HCT116 (cell line): ENCODE data around the gene IL20RA. TPM values are rescaled to one million over a fixed set of nuclear protein-coding genes. Genes with fewer than 3 reads are reported as not detected.

Experiments
- ATAC-seq: fragments of 200-7000 bp; cut with Tn5 transposase; 2 replicates; pipeline ENCODE4 v1.9.1; 2020; ENCODE audit warnings: mild to moderate bottlenecking, moderate library complexity
- BruUV-seq: library from RNA; stranded (reverse); fragments of 400-500 nt; replicated peaks from 2 replicates; lab custom pipeline; 2021; lab: Mats Ljungman, UMichigan
- CTCF ChIA-PET: fragments of 300-600 bp; sonication (Branson Sonifier 250); formaldehyde crosslinking; loops from one replicate; lab custom pipeline; 2021; ENCODE audit warnings: antibody characterized with exemption; lab: Charles Lee
- POLR2A ChIA-PET: fragments of 300-600, 350-600 bp; sonication (Branson Sonifier 250); formaldehyde crosslinking; loops from one replicate; lab custom pipeline; 2021; ENCODE audit warnings: antibody characterized with exemption; lab: Charles Lee
- RAD21 ChIA-PET, 2 experiments: fragments of 300-600 bp; sonication (Branson Sonifier 250); formaldehyde crosslinking; loops; one replicate each; lab custom pipeline; 2023; ENCODE audit warnings: low total read pairs in 2 of 2; ENCODE audit not compliant: uncharacterized antibody in 2 of 2, unreplicated experiment in 2 of 2, low non-redundant PET in 1 of 2; lab: Charles Lee
- DNase-seq: peaks from one replicate; pipeline ENCODE4 v3.0.0-alpha.2; 2010; ENCODE audit warnings: low read depth, low spot score
- H2AFZ ChIP-seq: fragments of 200-600 bp; shearing (Covaris generic), sonication (generic); 2 replicates; pipeline ENCODE4 v1.6.1; 2017; ENCODE audit warnings: low read depth, mixed run types, mixed read lengths, antibody characterized with exemption, low read length; ENCODE audit not compliant: poor library complexity, severe bottlenecking
- H3K27ac ChIP-seq: 2 replicates; pipeline ENCODE4 v1.5.1; 2012; ENCODE audit warnings: low read depth, low read length
- H3K27me3 ChIP-seq: fragments of 200-600 bp; sonication (generic); 2 replicates; pipeline ENCODE4 v1.6.1; 2016; ENCODE audit warnings: mixed run types, low read length, mixed read lengths; ENCODE audit not compliant: insufficient read depth
- H3K36me3 ChIP-seq, 2 experiments: fragments of 200-500 bp in 1 of 2; fragments of 200-600 bp in 1 of 2; sonication (Bioruptor generic) in 1 of 2; sonication (generic) in 1 of 2; 2 replicates each; pipeline versions ENCODE4 v1.5.1 to v1.6.1; 2014 to 2016; ENCODE audit warnings: low read length in 2 of 2, inconsistent platforms in 1 of 2, mixed read lengths in 1 of 2, mixed run types in 1 of 2; ENCODE audit not compliant: insufficient read depth in 2 of 2, control insufficient read depth in 1 of 2
- H3K4me1 ChIP-seq, 2 experiments: fragments of 200-600 bp in 1 of 2; sonication (generic) in 1 of 2; 2 replicates each; pipeline versions ENCODE4 v1.5.1 to v1.6.1; 2012 to 2017; ENCODE audit warnings: low read length in 2 of 2, inconsistent platforms in 1 of 2, mild to moderate bottlenecking in 1 of 2, mixed read lengths in 1 of 2, mixed run types in 1 of 2, moderate library complexity in 1 of 2; ENCODE audit not compliant: insufficient read depth in 2 of 2, control insufficient read depth in 1 of 2
- H3K4me2 ChIP-seq: fragments of 200-600 bp; sonication (generic); 2 replicates; pipeline ENCODE4 v1.6.1; 2017; ENCODE audit warnings: mixed run types, low read length, mixed read lengths
- H3K4me3 ChIP-seq, 2 experiments: fragments of 200-600 bp in 1 of 2; sonication (generic) in 1 of 2; replicated peaks in 1 of 2; 2 replicates each; pipeline ENCODE4 v1.5.1; 2011 to 2016; ENCODE audit warnings: low read length in 2 of 2, control low read depth in 1 of 2, low read depth in 1 of 2, mild to moderate bottlenecking in 1 of 2, mixed read lengths in 1 of 2, mixed run types in 1 of 2
- H3K79me2 ChIP-seq: fragments of 200-600 bp; sonication (generic); 2 replicates; pipeline ENCODE4 v1.6.1; 2017; ENCODE audit warnings: mild to moderate bottlenecking, mixed run types, low read length, moderate library complexity, mixed read lengths; ENCODE audit not compliant: insufficient read depth
- H3K9ac ChIP-seq: fragments of 200-600 bp; sonication (generic); 2 replicates; pipeline ENCODE4 v1.6.1; 2016; ENCODE audit warnings: low read length, mixed read lengths
- H3K9me2 ChIP-seq: fragments of 200-600 bp; sonication (generic), shearing (Covaris generic); 2 replicates; pipeline ENCODE4 v1.6.1; 2017; ENCODE audit warnings: mixed run types, mild to moderate bottlenecking, moderate library complexity; ENCODE audit not compliant: insufficient read depth
- H3K9me3 ChIP-seq, 2 experiments: fragments of 200-500 bp in 1 of 2; fragments of 200-600 bp in 1 of 2; sonication (Bioruptor generic) in 1 of 2; sonication (generic) in 1 of 2; 2 replicates each; pipeline ENCODE4 v1.6.1; 2014 to 2017; ENCODE audit warnings: low read length in 2 of 2, mixed read lengths in 2 of 2, inconsistent platforms in 1 of 2, low read depth in 1 of 2, mild to moderate bottlenecking in 1 of 2, mixed run types in 1 of 2, moderate library complexity in 1 of 2; ENCODE audit not compliant: control insufficient read depth in 1 of 2, insufficient read depth in 1 of 2
- H4K20me1 ChIP-seq: fragments of 200-600 bp; sonication (generic), shearing (Covaris generic); 2 replicates; pipeline ENCODE4 v1.6.1; 2017; ENCODE audit warnings: mixed run types, mild to moderate bottlenecking, moderate library complexity; ENCODE audit not compliant: insufficient read depth
- CBX3 ChIP-seq: IDR thresholded peaks from 2 replicates; pipeline ENCODE4 v1.6.1; 2012; ENCODE audit warnings: low read depth
- RAD21 ChIP-seq: IDR thresholded peaks from 2 replicates; pipeline ENCODE4 v1.6.1; 2012; ENCODE audit warnings: low read depth, mild to moderate bottlenecking
- intact Hi-C: fragments of 100-400 bp; cut with micrococcal nuclease; formaldehyde crosslinking; loops from 2 replicates; pipeline ENCODE4 v1.10.0; 2022
- total RNA-seq: library from RNA; stranded (reverse); gene quantifications from one replicate; pipeline ENCODE4 v1.2.1, GENCODE V29; 2021; ENCODE audit not compliant: unreplicated experiment
- TF ChIP-seq, protein P1 (sequence below): IDR thresholded peaks from 2 replicates; pipeline ENCODE4 v1.6.1; 2012; ENCODE audit warnings: low read depth
- TF ChIP-seq, protein P2 (sequence below), 3 experiments: fragments of 200-600 bp in 1 of 3; sonication (generic) in 1 of 3; IDR thresholded peaks in 2 of 3; conservative IDR thresholded peaks in 1 of 3; 2 replicates each; pipeline ENCODE4 v1.5.1; 2012 to 2017; ENCODE audit warnings: low read depth in 2 of 3, low read length in 2 of 3, antibody characterized with exemption in 1 of 3, borderline replicate concordance in 1 of 3, control low read depth in 1 of 3, mild to moderate bottlenecking in 1 of 3, mixed read lengths in 1 of 3, mixed run types in 1 of 3, moderate library complexity in 1 of 3; ENCODE audit not compliant: insufficient read depth in 1 of 3
- TF ChIP-seq, protein P3 (sequence below): IDR thresholded peaks from 2 replicates; pipeline ENCODE4 v1.6.1; 2011; ENCODE audit warnings: mild to moderate bottlenecking, low read length, moderate library complexity; ENCODE audit not compliant: insufficient replicate concordance; ENCODE audit errors: extremely low read depth

IL20RA gene
- total RNA-seq, 1 experiment from 2014 or later, result 1.1 TPM

DNA sequence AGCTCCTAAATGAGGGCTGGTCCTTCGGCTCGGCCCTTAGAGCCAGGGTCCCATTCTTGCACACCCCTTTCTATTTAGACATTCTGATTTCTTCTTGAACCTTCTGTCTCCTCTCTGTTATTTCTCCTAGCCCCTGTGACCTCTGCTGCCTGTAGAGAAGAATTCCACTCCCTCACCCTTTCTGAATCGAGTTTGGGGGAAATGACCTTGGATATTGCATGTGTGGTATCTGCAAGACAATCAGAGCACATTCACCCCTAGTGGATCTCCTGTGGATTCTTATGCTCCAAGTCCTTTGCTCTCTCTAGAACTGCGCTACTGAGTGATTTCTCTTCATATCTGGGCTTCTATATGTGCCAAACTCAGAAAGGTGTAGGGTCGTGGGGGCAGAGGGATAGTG lies 67.7 kb downstream of the IL20RA start:
- POLR2A ChIA-PET, result no interaction called here
- Histone ChIP-seq H3K9ac (no peak overlapping the region), H3K27ac (no peak overlapping the region), H3K79me2 (no peaks in the 10 kb centered on the region), H2AFZ (no peak overlapping the region), H3K9me3 (no peaks in the 10 kb centered on the region)
- intact Hi-C loops, result no loop called here
- DNase-seq (no peak), ATAC-seq (no peak)
- TF ChIP-seq, protein P1, sequence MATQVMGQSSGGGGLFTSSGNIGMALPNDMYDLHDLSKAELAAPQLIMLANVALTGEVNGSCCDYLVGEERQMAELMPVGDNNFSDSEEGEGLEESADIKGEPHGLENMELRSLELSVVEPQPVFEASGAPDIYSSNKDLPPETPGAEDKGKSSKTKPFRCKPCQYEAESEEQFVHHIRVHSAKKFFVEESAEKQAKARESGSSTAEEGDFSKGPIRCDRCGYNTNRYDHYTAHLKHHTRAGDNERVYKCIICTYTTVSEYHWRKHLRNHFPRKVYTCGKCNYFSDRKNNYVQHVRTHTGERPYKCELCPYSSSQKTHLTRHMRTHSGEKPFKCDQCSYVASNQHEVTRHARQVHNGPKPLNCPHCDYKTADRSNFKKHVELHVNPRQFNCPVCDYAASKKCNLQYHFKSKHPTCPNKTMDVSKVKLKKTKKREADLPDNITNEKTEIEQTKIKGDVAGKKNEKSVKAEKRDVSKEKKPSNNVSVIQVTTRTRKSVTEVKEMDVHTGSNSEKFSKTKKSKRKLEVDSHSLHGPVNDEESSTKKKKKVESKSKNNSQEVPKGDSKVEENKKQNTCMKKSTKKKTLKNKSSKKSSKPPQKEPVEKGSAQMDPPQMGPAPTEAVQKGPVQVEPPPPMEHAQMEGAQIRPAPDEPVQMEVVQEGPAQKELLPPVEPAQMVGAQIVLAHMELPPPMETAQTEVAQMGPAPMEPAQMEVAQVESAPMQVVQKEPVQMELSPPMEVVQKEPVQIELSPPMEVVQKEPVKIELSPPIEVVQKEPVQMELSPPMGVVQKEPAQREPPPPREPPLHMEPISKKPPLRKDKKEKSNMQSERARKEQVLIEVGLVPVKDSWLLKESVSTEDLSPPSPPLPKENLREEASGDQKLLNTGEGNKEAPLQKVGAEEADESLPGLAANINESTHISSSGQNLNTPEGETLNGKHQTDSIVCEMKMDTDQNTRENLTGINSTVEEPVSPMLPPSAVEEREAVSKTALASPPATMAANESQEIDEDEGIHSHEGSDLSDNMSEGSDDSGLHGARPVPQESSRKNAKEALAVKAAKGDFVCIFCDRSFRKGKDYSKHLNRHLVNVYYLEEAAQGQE, result no peak
- TF ChIP-seq, all 23 proteins: peak for 0
- ChIA-PET CTCF (no interaction called here), RAD21 (no interaction called here)
- Histone ChIP-seq H3K4me1 (no peaks in the 10 kb centered on the region), H4K20me1 (no peaks in the 10 kb centered on the region), H3K4me2 (no peak overlapping the region), H3K4me3 (no peak overlapping the region), H3K27me3 (no peaks in the 10 kb centered on the region), H3K9me2 (no peaks in the 10 kb centered on the region), H3K36me3 (no peaks in the 10 kb centered on the region)
- BruUV-seq, result no TSS peak

DNA sequence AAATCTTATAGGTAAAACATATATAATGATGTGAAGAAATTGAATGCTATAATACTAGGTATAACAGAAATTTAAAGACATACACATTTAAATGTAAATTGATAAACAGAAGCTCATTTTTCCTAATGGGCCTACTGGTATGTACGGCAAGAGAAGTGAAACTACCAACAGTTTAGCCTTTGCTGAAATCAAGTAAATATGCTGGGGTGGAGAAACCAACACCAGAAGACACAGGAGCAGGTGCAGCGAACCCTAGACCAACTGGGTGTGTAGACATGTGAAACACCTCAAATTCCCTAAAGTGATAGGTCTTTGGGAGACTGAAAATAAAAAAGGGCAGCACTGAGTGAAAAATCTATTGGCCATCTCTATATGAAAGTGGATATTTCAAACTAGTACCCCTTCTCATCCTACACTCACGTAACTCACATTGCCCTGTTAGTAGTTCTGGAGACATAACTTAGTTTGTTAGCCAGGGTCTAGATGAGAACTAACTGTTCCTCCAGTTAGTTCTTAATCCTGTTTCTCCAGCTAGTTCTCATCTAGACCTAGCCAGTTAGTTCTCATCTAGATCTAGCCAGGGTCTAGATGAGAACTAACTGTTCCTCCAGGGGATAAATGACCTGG lies 69.6 kb downstream of the IL20RA start:
- H4K20me1 ChIP-seq, result no peaks in the 10 kb centered on the region
- no peaks in the 10 kb centered on the region for H3K79me2 ChIP-seq
- POLR2A ChIA-PET, result no interaction called here
- intact Hi-C loops, result no loop called here
- H2AFZ ChIP-seq, result no peak overlapping the region
- RAD21 ChIA-PET, result no interaction called here
- no peak overlapping the region for H3K4me2 ChIP-seq
- H3K27ac ChIP-seq, result no peak overlapping the region
- no peaks in the 10 kb centered on the region for H3K36me3 ChIP-seq
- no peaks in the 10 kb centered on the region for H3K27me3 ChIP-seq
- ATAC-seq (no peak), DNase-seq (no peak)
- no peaks in the 10 kb centered on the region for H3K4me1 ChIP-seq
- H3K9ac ChIP-seq, result no peak overlapping the region
- BruUV-seq, result no TSS peak
- H3K4me3 ChIP-seq, result no peak overlapping the region
- H3K9me2 ChIP-seq, result no peaks in the 10 kb centered on the region
- CTCF ChIA-PET, result no interaction called here
- no peaks in the 10 kb centered on the region for H3K9me3 ChIP-seq
- TF ChIP-seq, protein P2, sequence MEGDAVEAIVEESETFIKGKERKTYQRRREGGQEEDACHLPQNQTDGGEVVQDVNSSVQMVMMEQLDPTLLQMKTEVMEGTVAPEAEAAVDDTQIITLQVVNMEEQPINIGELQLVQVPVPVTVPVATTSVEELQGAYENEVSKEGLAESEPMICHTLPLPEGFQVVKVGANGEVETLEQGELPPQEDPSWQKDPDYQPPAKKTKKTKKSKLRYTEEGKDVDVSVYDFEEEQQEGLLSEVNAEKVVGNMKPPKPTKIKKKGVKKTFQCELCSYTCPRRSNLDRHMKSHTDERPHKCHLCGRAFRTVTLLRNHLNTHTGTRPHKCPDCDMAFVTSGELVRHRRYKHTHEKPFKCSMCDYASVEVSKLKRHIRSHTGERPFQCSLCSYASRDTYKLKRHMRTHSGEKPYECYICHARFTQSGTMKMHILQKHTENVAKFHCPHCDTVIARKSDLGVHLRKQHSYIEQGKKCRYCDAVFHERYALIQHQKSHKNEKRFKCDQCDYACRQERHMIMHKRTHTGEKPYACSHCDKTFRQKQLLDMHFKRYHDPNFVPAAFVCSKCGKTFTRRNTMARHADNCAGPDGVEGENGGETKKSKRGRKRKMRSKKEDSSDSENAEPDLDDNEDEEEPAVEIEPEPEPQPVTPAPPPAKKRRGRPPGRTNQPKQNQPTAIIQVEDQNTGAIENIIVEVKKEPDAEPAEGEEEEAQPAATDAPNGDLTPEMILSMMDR (IDR thresholded peaks at IDR 0.05 in 2 of 3, conservative IDR thresholded peaks at IDR 0.05 in 1 of 3; ENCODE audit: borderline replicate concordance in 1 of 3, insufficient read depth in 1 of 3, low read depth in 2 of 3, low read length in 2 of 3), result no peak
- TF ChIP-seq, protein P3, sequence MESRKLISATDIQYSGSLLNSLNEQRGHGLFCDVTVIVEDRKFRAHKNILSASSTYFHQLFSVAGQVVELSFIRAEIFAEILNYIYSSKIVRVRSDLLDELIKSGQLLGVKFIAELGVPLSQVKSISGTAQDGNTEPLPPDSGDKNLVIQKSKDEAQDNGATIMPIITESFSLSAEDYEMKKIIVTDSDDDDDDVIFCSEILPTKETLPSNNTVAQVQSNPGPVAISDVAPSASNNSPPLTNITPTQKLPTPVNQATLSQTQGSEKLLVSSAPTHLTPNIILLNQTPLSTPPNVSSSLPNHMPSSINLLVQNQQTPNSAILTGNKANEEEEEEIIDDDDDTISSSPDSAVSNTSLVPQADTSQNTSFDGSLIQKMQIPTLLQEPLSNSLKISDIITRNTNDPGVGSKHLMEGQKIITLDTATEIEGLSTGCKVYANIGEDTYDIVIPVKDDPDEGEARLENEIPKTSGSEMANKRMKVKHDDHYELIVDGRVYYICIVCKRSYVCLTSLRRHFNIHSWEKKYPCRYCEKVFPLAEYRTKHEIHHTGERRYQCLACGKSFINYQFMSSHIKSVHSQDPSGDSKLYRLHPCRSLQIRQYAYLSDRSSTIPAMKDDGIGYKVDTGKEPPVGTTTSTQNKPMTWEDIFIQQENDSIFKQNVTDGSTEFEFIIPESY, result no peak
- TF ChIP-seq, protein P1, result no peak
- TF ChIP-seq RAD21 (no peak), CBX3 (no peak)
